ENCODE data around the gene ACTN1. TPM values are rescaled to one million over a fixed set of nuclear protein-coding genes. Genes with fewer than 3 reads are reported as not detected.
A peak's percentile ranks its signal among the peaks of the same experiment; 100 is the strongest.

Gene ACTN1
- total RNA-seq, 4 donors from 2014 or later = 118 to 145 (median 131) TPM

DNA sequence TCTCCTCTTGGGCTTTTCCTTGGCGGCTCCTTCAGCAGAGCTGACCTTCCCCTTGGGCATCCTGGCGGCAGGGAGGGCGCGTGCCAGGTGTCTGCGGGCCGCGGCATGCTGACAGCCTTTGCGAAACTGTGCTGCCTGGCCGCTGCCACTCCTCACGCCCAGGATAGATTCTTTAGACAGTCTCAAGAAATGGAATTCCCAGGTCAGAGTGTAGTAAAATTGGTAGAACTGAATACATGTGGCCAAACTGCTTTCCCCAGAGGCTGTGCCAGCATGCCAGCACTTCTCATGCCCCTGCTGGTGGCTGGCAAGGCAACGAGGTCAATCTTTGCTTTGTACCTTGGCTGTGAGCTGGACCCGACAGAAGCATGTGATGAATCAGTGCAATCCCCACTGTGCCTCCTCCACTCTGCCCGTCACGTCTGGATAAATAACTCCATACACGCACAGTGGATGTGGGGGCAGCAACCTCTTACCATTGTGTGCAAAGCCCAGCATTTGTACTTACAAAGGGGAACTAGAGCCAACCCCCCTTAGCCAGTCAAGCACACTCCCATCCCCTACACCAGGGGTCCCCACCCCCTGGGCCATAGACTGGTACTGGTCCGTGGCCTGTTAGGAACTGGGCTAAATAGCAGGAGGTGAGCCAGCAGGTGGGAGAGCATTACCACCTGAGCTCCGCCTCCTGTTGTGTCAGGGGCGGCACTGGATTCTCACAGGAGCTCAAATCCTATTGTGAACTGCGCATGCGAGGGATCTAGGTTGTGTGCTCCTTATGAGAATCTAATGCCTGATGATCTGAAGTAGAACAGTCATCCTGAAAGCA, 90.9 kb downstream of the ACTN1 start:
- Histone ChIP-seq H3K4me1 (peaks cover 5 to 19% (median 12%) of the 10 kb centered on the region in 3 donors), H3K36me3 (peaks cover 20 to 94% (median 58%) of the 10 kb centered on the region in 3 donors), H3K4me3 (no peak overlapping the region), H3K27me3 (no peaks in the 10 kb centered on the region), H3K27ac (peak overlapping the region in 2 of 4 donors; percentile 39 to 65), H3K9me3 (no peaks in the 10 kb centered on the region)
- no peak for DNase-seq
- intact Hi-C loops (cut with DNase I) = no loop called here
- TF ChIP-seq, protein P1, sequence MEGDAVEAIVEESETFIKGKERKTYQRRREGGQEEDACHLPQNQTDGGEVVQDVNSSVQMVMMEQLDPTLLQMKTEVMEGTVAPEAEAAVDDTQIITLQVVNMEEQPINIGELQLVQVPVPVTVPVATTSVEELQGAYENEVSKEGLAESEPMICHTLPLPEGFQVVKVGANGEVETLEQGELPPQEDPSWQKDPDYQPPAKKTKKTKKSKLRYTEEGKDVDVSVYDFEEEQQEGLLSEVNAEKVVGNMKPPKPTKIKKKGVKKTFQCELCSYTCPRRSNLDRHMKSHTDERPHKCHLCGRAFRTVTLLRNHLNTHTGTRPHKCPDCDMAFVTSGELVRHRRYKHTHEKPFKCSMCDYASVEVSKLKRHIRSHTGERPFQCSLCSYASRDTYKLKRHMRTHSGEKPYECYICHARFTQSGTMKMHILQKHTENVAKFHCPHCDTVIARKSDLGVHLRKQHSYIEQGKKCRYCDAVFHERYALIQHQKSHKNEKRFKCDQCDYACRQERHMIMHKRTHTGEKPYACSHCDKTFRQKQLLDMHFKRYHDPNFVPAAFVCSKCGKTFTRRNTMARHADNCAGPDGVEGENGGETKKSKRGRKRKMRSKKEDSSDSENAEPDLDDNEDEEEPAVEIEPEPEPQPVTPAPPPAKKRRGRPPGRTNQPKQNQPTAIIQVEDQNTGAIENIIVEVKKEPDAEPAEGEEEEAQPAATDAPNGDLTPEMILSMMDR (IDR thresholded peaks at IDR 0.05) = no peak
- no peak for TF ChIP-seq POLR2A (IDR thresholded peaks at IDR 0.05)
- 69 to 71% methylated on average over 12 to 15 of the region's 20 CpGs for WGBS, 2 donors

DNA sequence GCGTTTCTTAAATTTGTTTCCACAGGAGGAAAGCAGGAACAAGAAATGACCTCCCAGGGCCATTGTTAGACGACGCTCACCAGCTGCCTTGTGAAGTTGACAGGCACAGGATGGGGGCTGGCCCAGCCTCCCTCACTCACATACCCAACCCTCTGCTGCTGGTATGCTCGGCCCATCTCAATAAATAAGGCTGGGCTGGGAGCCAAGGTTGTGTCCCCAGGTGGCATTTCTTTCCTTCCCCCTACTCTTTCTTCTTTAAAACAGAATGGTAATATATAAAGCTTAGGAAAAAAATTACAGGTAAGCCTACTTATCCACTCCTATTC, 93.0 kb downstream of the ACTN1 start:
- no peak for DNase-seq
- peaks cover 21 to 94% (median 55%) of the 10 kb centered on the region in 3 donors for H3K36me3 ChIP-seq
- H3K9me3 ChIP-seq = no peaks in the 10 kb centered on the region
- peaks cover 5 to 19% (median 12%) of the 10 kb centered on the region in 3 donors for H3K4me1 ChIP-seq
- intact Hi-C loops (cut with DNase I) = no loop called here
- TF ChIP-seq, protein P1 (IDR thresholded peaks at IDR 0.05) = no peak
- no peak for TF ChIP-seq POLR2A (IDR thresholded peaks at IDR 0.05)
- no peaks in the 10 kb centered on the region for H3K27me3 ChIP-seq
- H3K4me3 ChIP-seq = no peak overlapping the region
- peak overlapping the region in 2 of 4 donors; percentile 32 to 34 for H3K27ac ChIP-seq
- WGBS, 2 donors = 68 to 76% methylated on average over 4 of the region's 4 CpGs

DNA sequence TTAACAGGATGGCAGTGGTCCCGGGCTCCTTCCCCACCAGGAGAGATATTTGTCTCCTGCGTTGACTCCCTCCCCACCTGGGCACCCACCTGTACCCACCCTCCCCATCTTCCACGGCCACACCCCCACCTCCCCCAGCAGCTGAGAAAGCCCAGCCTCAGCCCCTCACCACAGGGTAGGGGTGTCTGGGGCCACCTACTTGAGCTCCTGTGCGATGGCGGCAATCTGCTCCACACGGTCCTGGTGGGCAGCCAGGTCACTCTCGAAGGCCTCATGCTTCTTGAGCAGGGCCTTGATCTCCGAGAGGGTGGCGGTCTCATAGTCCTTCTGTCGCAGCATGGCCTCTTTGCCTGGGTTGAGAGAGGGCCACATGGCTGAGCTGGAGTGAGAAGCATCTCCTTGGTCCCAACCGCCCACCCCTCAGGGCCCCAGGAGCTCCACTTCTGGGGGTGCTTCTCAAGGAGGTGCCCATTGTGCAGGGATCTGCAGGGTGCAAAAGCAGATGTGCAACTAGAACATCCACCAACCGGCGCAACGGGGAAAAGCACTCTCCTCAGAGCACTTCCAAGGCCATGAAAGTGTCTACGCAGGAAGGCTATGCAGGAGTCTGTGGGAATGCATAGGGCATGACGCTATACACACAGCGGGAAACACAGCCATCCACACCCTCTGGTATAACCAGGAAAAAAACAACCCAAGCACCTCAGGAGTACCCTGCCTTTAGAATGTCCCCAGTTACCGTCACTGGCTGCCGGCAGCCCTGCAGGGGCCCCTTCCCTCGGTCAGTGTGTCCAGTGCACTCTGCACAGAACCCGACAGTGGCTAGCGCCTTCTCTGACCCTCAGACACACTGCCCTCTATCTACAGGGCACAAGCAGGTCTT, 93.6 kb downstream of the ACTN1 start:
- H3K9me3 ChIP-seq = no peaks in the 10 kb centered on the region
- peak overlapping the region; percentile 62 to 79 (median 74) for H3K27ac ChIP-seq
- H3K27me3 ChIP-seq = no peaks in the 10 kb centered on the region
- H3K4me3 ChIP-seq = no peak overlapping the region
- peaks cover 5 to 19% (median 12%) of the 10 kb centered on the region in 3 donors for H3K4me1 ChIP-seq
- no peak for DNase-seq
- WGBS, 2 donors = 87 to 93% methylated on average over 10 of the region's 22 CpGs
- intact Hi-C loops (cut with DNase I) = no loop called here
- no peak for TF ChIP-seq POLR2A (IDR thresholded peaks at IDR 0.05)
- TF ChIP-seq, protein P1 (IDR thresholded peaks at IDR 0.05) = no peak
- H3K36me3 ChIP-seq = peaks cover 24 to 94% (median 49%) of the 10 kb centered on the region in 3 donors

DNA sequence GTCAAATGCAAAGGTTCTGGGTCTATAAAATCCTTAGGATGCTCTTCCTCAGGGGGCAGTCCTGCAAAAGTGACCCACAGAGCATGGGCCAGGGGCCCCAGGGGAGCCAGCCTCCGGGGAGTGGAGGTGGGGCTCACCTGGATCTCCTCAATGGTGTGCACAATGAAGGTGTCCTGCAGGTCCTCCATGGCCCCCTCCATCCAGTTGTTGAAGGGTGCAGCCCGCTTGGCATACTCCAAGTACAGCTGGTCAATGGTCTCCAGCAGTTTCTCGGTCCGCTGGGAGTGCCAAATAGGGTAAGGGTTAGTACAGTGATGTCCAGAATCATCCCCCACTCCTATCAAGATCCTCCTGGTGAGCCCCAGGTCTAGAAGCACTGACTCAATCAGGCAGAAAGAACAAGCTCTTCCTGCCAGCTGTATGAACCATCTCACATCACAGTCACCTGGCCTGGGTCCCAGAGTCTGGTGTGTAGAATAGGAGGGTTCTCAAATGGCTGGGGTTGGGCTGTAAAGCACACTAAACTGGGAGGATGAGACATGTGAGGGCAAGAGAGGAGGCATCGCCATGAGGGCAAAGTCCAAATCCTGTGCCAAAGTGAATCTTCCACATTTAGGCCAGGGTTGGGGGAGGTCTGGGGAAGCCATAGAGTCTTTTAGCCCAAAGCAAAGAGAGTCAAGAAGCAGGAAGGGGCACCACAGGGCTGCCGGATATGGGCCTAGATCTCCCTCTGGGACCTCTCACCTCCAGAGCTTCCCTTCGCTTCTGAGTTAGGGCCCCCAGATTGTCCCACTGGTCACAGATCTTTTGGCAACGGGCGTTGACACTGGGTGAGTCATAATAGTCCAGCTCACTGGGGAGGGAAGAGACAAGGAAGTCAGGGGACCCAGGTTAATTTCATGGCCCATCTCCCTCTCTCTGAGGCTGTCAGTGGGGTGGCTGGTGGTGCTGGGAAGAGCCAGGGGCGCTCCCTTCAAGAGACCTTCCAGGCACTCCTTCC, 94.8 kb downstream of the ACTN1 start:
- TF ChIP-seq POLR2A (IDR thresholded peaks at IDR 0.05) = no peak
- no peaks in the 10 kb centered on the region for H3K27me3 ChIP-seq
- intact Hi-C loops (cut with DNase I) = no loop called here
- DNase-seq = no peak
- H3K4me3 ChIP-seq = no peak overlapping the region
- H3K9me3 ChIP-seq = no peaks in the 10 kb centered on the region
- peaks cover 5 to 19% (median 12%) of the 10 kb centered on the region in 3 donors for H3K4me1 ChIP-seq
- 32 to 56% methylated on average over 5 to 8 of the region's 10 CpGs for WGBS, 2 donors
- peak overlapping the region; percentile 62 to 79 (median 74) for H3K27ac ChIP-seq
- peaks cover 23 to 94% (median 49%) of the 10 kb centered on the region in 3 donors for H3K36me3 ChIP-seq

DNA sequence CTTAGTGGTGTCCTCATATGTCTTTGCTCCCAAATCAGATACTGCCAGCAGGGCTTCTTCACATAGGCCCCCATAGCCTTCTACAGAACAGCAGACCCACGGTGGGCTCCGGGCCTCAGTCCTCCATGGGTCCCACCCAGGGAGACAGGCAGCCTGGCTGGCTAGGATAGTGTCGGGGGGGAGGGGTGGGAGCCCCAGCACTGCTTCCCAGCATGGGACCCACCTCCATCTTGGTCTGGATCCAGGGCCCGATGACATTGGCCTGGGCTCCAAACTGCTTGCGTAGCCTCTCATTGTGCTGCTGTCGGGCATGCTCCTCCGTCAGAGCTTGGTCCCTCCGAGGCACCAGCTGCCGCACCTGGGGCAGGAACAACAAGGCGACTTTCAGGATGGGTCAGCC, 96.9 kb downstream of the ACTN1 start:
- DNase-seq = no peak
- no peak overlapping the region for H3K27ac ChIP-seq
- H3K36me3 ChIP-seq = peaks cover 35 to 98% (median 54%) of the 10 kb centered on the region in 3 donors
- no peaks in the 10 kb centered on the region for H3K9me3 ChIP-seq
- 87% methylated on average over 6 of the region's 10 CpGs; no CpG with 5 or more reads in 1 of the 2 donors for WGBS, 2 donors
- intact Hi-C loops (cut with DNase I) = no loop called here
- H3K4me1 ChIP-seq = peaks cover 5 to 19% (median 12%) of the 10 kb centered on the region in 3 donors
- H3K4me3 ChIP-seq = no peak overlapping the region
- TF ChIP-seq, protein P1 (IDR thresholded peaks at IDR 0.05) = no peak
- TF ChIP-seq POLR2A (IDR thresholded peaks at IDR 0.05) = no peak
- H3K27me3 ChIP-seq = no peaks in the 10 kb centered on the region

Data from esophagus squamous epithelium (tissue), 5 donors.